LNCaP clone FGC (cell line): ENCODE results near the gene PLEKHH2.

Experiments
- DNase-seq: peaks from one replicate; pipeline ENCODE4 v3.0.0-alpha.2; 2011; ENCODE audit warnings: low read depth
- H3K4me3 ChIP-seq: 2 replicates; pipeline ENCODE4 v1.5.1; 2011; ENCODE audit warnings: mild to moderate bottlenecking, low read depth, low read length, control low read depth
- CTCF ChIP-seq: IDR thresholded peaks from 2 replicates; pipeline ENCODE4 v1.5.1; 2012; ENCODE audit warnings: mild to moderate bottlenecking; ENCODE audit not compliant: control insufficient read depth, insufficient read depth; ENCODE audit errors: extremely low read depth

Gene PLEKHH2

GRCh38 chr2:43731211-43731610, 94.2 kb downstream of the PLEKHH2 start:
- no peak for TF ChIP-seq CTCF
- no peak for DNase-seq

GRCh38 chr2:43736637-43737036, 99.6 kb downstream of the PLEKHH2 start:
- no peak for DNase-seq
- H3K4me3 ChIP-seq = no peak overlapping the region
- no peak for TF ChIP-seq CTCF

More at GRCh38 chr2:43731211-43731610, 94.2 kb downstream of the PLEKHH2 start:
- H3K4me3 ChIP-seq = no peak overlapping the region

GRCh38 chr2:43737097-43737854, 100.2 kb downstream of the PLEKHH2 start:
- no peak overlapping the region for H3K4me3 ChIP-seq
- no peak for TF ChIP-seq CTCF

DNA sequence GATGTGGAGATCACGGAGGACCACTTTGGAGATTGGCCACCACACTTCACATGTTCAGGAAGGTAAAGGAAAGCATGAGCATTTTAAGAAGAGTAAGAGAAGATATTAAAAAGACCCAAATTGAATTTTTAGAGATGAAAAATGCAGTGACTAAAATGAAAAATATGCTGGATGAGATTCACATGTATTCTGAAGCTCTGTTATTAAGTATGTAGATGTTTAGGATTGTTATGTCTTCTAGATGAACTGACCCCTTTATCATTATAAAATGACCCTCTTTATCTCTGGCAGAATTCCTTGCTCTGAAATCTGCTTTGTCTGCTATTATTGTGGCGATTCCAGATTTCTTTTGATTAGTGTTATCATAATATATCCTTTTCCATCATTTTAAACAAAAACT, 100.8 kb downstream of the PLEKHH2 start:
- no peak overlapping the region for H3K4me3 ChIP-seq
- DNase-seq = no peak
- TF ChIP-seq CTCF = no peak

More at GRCh38 chr2:43737097-43737854, 100.2 kb downstream of the PLEKHH2 start:
- no peak for DNase-seq

DNA sequence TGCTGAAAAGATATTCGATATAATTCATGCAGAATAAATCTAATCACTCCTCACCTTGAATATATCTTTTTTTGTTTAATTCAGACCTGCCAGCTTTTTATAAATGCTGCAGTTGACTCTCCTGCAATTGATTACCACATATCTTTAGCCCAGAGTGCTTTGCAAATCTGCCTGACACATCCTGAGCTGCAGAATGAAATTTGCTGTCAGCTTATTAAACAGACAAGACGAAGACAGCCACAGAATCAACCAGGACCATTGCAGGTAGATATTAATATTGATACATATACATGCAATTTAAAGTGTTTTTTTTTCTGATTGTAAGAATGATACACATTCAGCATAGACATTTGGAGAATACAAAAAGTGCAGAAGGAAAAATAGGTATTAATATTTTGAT, 101.2 kb downstream of the PLEKHH2 start:
- no peak for DNase-seq
- no peak for TF ChIP-seq CTCF
- H3K4me3 ChIP-seq = no peak overlapping the region

DNA sequence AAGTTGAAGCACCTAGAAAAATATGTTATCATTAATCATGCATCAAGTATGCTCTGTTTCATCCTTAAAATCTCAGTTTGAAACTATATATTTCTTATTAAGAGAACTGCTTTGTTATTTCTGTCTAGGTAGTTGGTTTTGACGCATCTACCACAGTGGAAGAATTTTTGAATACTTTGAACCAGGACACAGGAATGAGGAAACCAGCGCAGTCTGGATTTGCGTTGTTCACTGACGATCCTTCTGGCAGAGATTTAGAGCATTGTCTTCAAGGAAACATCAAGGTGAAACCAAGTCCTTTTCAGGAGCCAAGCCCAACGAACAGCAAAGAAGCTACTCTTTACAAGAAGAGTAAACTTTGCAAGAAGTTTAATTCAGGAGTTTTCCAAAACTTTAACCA, 106.6 kb downstream of the PLEKHH2 start:
- no peak for DNase-seq
- H3K4me3 ChIP-seq = no peak overlapping the region
- no peak for TF ChIP-seq CTCF

GRCh38 chr2:43745457-43745856, 108.4 kb downstream of the PLEKHH2 start:
- no peak for DNase-seq
- TF ChIP-seq CTCF = no peak
- no peak overlapping the region for H3K4me3 ChIP-seq
